Measurements from ENCODE around the gene SEM1.

- TF ChIP-seq TOX (CRISPR knock-in tag; IDR thresholded peaks at IDR 0.05; ENCODE audit: borderline replicate concordance) (no peak), CSDC2 (CRISPR knock-in tag; IDR thresholded peaks at IDR 0.05) (no peak), RARB (CRISPR knock-in tag; IDR thresholded peaks at IDR 0.05) (no peak), SNAI2 (CRISPR knock-in tag; IDR thresholded peaks at IDR 0.05) (no peak), BACH2 (CRISPR knock-in tag; IDR thresholded peaks at IDR 0.05; ENCODE audit: borderline replicate concordance) (no peak), ZNF565 (CRISPR knock-in tag; conservative IDR thresholded peaks at IDR 0.05; ENCODE audit: low read depth) (no peak), PATZ1 (CRISPR knock-in tag; IDR thresholded peaks at IDR 0.05; ENCODE audit: borderline replicate concordance) (no peak), OSR1 (CRISPR knock-in tag; IDR thresholded peaks at IDR 0.05) (no peak), ZFP30 (CRISPR knock-in tag; IDR thresholded peaks at IDR 0.05) (no peak), ARNTL (CRISPR knock-in tag; IDR thresholded peaks at IDR 0.05; ENCODE audit: borderline replicate concordance, low read depth) (no peak), PPARA (CRISPR knock-in tag; IDR thresholded peaks at IDR 0.05; ENCODE audit: borderline replicate concordance) (no peak), ESRRG (CRISPR knock-in tag; IDR thresholded peaks at IDR 0.05) (no peak), POU6F1 (CRISPR knock-in tag; IDR thresholded peaks at IDR 0.05; ENCODE audit: borderline replicate concordance, low read depth) (no peak)
These were observed 51.6 kb downstream of the SEM1 start for GRCh38 chr7:96658022-96658412.
